ENCODE results near the gene C4orf50.

Gene C4orf50

DNA sequence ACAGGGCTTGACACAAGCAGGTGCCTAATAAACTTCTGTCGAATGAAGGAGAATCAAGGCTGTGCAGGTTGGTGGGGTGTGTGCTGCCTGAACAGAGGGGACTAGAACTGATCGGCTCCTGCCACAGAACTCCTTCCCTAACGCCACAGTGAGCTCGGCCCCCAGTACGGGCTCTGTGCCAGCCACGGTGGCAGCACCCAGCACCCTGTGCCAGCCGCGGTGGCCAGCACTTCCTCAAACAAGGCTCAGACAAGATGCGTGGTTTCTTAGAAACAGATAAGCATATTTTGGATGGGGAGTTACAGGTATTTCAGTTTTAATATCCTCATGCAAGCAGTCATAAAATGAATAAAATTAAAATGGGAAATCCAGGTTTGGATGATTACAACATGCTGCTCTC is 26.0 kb upstream of the C4orf50 start:
- FAIRE-seq (no peak), DNase-seq (ENCODE audit: insufficient read length, low spot score) (no peak)

GRCh38 chr4:6043843-6044242 is 25.6 kb upstream of the C4orf50 start:
- no peak for DNase-seq (ENCODE audit: insufficient read length, low spot score)

DNA sequence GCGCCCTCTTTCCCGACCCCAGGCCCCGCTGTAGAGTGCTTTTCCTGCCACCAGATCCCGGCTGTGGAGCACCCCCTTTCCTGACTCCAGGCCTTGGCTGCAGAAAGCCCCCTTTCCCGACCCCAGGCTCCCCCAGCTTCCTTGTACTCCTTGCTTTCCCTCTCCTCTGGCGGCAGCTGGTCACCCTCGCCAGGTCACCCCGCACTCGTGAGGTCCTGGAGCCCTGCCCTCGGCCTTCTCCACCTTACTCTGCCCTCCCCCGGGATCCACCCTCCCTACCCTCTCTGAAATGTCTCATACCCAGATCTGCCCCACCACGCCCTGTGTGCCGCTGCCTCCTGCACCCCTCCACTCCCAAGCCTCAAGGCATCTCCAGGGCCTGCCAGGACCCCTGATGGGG is 25.0 kb upstream of the C4orf50 start:
- FAIRE-seq = no peak
- no peak for DNase-seq (ENCODE audit: insufficient read length, low spot score)

More at GRCh38 chr4:6043843-6044242, 25.6 kb upstream of the C4orf50 start:
- FAIRE-seq = no peak

DNA sequence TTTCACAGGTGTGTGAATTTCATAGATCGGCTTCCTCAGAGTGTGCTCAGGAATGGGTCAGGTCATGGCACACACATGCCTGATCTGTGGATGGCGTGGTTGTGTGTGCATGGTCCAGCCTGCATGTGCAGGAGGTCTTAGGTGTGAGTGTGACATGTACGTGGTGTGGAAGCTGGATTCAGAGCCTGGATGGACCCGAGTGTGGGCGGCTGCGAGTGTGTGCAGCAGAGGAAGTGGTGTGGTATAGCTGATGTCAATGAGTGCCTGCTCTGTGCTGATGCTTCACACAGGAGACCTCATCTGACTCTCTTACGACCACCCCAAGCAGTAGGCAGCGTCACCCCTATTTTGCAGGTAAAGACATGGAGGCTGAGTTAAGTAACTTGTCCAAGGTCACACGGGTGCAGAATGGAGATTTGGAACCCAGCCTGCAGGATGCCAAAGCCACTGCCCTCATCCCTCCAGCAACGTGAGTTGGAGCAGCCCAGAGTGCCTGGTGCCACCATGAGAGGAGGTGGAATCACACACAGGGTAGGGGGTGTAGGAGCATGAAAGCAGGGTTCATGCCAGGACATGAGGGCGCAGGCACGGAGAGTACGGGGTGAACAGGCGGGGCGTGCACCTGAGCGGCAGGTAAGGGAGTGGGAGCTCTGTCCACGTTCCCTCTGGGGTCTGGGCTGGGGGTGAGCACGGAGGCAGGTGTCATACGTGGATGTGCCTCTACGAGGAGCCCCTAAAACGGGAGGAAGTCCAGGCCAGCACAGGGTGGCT is 24.2 kb upstream of the C4orf50 start:
- DNase-seq (ENCODE audit: insufficient read length, low spot score) (no peak), FAIRE-seq (no peak)

- DNase-seq (ENCODE audit: insufficient read length, low spot score) = no peak
- FAIRE-seq = no peak
Measured at GRCh38 chr4:6041800-6042199, 23.6 kb upstream of the C4orf50 start.

GRCh38 chr4:6038711-6039110 is 20.5 kb upstream of the C4orf50 start:
- DNase-seq (ENCODE audit: insufficient read length, low spot score) (no peak), FAIRE-seq (no peak)

DNA sequence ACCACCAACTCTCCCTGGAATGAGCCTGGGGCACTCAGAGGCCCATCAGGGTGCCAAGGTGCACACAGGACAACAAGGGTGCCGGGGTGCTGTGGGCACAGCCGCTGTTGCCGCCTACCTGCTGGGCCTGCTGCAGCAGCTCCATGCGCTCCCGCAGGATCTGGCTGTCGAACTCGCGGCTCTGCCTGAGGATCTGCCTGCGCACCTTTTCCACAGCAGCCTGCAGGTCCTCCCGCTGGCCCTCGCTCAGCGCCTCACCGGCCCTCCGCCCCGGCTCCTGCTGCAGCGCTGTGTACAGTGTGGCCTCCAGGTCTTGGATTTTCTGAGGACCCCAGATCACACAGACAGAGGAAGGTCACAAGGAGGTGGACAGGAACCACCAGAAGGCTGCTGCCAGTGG is 17.6 kb upstream of the C4orf50 start:
- FAIRE-seq (no peak), DNase-seq (ENCODE audit: insufficient read length, low spot score) (no peak)

DNA sequence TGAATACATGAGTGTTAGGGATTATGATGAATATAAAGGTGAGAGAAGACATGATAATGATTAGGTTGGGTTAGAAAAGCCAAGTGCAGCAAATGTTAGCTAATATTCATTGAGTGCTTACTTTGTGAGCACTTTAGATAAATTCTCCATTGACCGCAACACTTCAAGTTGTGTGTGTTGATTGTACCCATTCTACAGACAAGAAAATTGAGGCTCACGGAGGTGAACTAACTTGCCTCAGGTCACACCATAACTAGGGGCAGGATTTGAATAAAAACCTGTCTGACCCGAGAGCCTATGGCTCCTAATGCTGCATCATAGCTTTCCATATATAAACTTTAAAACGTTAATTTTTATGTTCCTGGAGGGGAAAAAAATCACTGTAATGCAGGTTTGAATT is 15.2 kb upstream of the C4orf50 start:
- FAIRE-seq (no peak), DNase-seq (ENCODE audit: insufficient read length, low spot score) (no peak)

- DNase-seq (ENCODE audit: insufficient read length, low spot score) = no peak
- FAIRE-seq = no peak
Measured at GRCh38 chr4:6032249-6033244, 14.3 kb upstream of the C4orf50 start.

DNA sequence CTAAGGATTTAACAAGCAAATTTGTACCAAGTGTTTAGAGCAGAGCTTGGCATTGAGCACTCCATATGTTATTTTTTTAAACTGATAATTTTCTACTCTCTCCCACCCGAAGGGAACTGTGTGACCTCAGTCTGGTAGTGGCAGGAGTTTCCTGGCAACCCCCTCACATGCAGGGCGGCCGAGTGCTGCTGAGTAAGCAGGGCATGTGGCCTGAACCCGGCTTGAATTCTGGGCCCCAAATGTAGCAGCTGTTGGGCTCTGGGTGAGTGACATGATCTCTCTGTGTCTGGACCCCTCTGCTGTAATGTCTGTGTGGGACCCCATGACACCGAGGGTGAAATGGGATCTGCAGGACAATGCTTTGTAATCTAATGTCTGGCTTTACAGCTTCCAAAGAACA is 13.6 kb upstream of the C4orf50 start:
- FAIRE-seq (no peak), DNase-seq (ENCODE audit: insufficient read length, low spot score) (no peak)

- DNase-seq (ENCODE audit: insufficient read length, low spot score) = no peak
- FAIRE-seq = no peak
Measured at GRCh38 chr4:6030679-6031078, 12.4 kb upstream of the C4orf50 start.

DNA sequence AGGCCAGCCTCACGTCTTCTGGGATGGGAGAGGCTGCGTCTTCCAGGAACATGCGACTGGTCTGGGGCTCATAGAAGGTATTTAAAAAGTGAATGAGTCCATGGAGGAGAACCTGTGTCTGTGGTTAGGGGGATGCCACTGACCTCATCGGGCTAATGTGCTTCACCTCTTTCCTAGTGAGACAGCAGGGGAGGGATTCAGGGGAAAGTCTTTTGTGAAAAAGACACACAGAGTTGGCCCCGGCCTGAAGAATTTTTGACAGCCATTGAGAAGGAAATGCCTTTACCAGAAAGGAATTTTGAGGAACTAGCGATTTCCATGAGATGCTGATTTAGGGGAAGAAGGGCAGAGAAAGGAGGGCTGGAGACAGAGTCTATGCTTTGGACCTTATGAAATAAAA is 11.0 kb upstream of the C4orf50 start:
- FAIRE-seq = no peak
- DNase-seq (ENCODE audit: insufficient read length, low spot score) = no peak

GRCh38 chr4:6028168-6028567 is 9.9 kb upstream of the C4orf50 start:
- DNase-seq (ENCODE audit: insufficient read length, low spot score) (no peak), FAIRE-seq (no peak)

- DNase-seq (ENCODE audit: insufficient read length, low spot score) = no peak
- no peak for FAIRE-seq
Measured at GRCh38 chr4:6027392-6027791, 9.2 kb upstream of the C4orf50 start.

DNA sequence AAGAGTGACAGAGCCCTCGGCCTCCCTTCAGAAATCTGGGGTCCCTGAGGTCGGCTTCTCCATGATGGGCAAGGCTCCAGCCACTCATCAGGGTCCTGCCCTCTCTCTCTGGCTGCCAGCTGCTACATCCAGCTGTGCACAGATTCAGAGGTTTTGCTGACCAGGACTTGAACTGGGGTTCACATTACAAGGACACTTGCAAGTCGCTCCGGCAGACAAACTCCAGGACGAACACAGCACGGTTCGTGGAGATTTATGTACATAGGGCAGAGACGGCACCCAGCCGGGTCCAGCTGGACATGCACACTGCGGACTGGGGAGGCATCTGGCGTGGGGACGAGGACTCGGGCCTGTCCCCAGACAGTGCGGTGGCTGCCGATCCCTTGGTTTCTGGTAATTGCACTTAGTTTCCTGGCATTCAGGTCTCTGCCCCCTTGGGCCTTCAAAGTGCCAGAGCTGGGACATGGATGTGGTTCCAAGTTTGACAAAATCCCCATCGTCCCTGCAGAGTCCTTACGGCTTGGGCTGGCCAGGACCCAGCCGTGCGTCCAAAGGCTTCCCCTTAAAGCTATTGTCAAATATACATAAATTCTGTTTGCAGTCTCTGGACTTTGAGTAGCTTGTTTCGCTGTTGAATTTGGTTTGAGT is 6.2 kb upstream of the C4orf50 start:
- DNase-seq (ENCODE audit: insufficient read length, low spot score) (no peak), FAIRE-seq (no peak)

- FAIRE-seq (no peak), DNase-seq (ENCODE audit: insufficient read length, low spot score) (no peak)
Measured at GRCh38 chr4:6023731-6024130, 5.5 kb upstream of the C4orf50 start.

DNA sequence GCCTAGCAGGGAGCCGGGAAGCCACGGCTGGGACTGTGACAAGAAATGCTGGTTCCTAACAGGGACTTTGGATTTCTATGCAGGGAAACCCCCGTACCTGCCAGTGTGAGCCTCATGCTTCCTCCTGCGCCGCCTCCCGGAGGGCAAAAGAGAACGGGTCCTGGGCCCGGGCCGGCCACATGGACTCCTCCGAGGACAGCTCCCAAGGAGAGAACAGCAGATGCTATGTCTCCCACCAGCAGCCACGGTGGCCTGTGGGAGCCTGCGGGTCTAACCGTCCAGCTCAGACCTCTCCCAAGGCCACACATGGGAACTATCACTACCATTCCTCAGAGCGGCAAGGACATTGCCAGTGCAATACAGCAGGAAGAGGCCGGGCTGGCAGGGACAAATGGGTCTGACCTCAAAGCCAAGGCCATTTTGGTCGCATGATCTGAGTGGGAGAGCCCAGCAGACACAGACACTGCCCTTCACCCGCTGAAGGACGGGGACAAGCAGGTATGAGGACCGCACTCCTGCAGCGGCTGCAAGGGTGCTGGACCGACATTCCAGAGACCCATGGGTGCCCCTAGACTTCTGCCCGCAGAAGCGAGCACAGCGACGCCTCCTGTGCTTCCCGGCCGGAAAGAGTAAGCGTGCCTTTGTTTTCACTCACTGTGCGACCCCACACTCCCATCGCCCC is 4.5 kb upstream of the C4orf50 start:
- no peak for DNase-seq (ENCODE audit: insufficient read length, low spot score)
- FAIRE-seq = no peak

- DNase-seq (ENCODE audit: insufficient read length, low spot score) (no peak), FAIRE-seq (no peak)
Measured at GRCh38 chr4:6021831-6022606, 3.8 kb upstream of the C4orf50 start.

DNA sequence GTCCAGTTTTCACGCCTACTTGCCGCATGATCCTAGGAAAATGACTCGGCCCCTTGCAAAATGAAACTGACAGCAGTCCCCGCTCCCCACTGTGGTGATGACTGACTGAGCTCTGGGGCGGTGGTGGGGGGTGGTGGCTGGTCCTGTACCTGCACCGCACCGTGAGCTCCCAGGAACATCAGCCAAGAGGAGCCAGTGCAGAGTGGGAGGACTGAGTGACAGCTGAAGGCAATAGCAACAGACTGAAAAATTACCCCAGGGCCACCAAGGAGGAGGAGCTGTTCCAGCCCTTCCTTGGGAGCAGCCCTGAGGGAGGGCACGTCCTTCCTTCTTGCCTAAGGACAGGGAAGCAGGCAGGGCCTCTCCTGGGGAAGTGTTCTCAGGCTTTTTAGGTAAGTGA is 2.4 kb upstream of the C4orf50 start:
- DNase-seq (ENCODE audit: insufficient read length, low spot score) (no peak), FAIRE-seq (no peak)

Measured in HTR-8/SVneo (cell line).